Esophagus muscularis mucosa (tissue), 4 donors: Measurements from ENCODE around the gene ALG2. TPM values are rescaled to one million over a fixed set of nuclear protein-coding genes. Genes with fewer than 3 reads are reported as not detected.
A peak's percentile ranks its signal among the peaks of the same experiment; 100 is the strongest.

Experiments
- DNase-seq: peaks from one replicate; pipeline ENCODE4 v3.0.0-alpha.2; 2017; ENCODE audit errors: extremely low spot score
- H3K27ac ChIP-seq, 4 donors: fragments of 200-600 bp; sonication (generic); replicated peaks in 1 of 4; 1 replicate in 3 of 4; 2 replicates in 1 of 4; pipeline ENCODE4 v1.5.1; 2016 to 2019; ENCODE audit warnings: mild to moderate bottlenecking in 1 of 4
- H3K27me3 ChIP-seq, 4 donors: fragments of 200-600 bp; sonication (generic); one replicate each; pipeline versions ENCODE4 v1.5.1 to v1.6.0; 2016 to 2019
- H3K36me3 ChIP-seq, 4 donors: fragments of 200-600 bp; sonication (generic); one replicate each; pipeline ENCODE4 v1.5.1; 2016 to 2019
- H3K4me1 ChIP-seq, 4 donors: fragments of 200-600 bp; sonication (generic); one replicate each; pipeline ENCODE4 v1.5.1; 2016 to 2019
- H3K4me3 ChIP-seq, 4 donors: fragments of 200-600 bp; sonication (generic); 1 replicate in 2 of 4; 2 replicates in 2 of 4; pipeline ENCODE4 v1.5.1; 2016 to 2019; ENCODE audit warnings: mild to moderate bottlenecking in 4 of 4, moderate library complexity in 1 of 4
- H3K9me3 ChIP-seq, 4 donors: fragments of 200-600 bp; sonication (generic); 1 replicate in 3 of 4; 2 replicates in 1 of 4; pipeline ENCODE4 v1.5.1; 2016 to 2019
- EP300 ChIP-seq: sonication (generic); formaldehyde crosslinking; IDR thresholded peaks from one replicate; pipeline ENCODE4 v1.6.1; 2017; ENCODE audit warnings: antibody characterized with exemption
- POLR2A ChIP-seq: fragments of 450-650 bp; IDR thresholded peaks from one replicate; pipeline ENCODE4 v1.6.1; 2017; ENCODE audit warnings: antibody characterized with exemption, moderate library complexity, mild to moderate bottlenecking, low read depth
- POLR2AphosphoS5 ChIP-seq, 2 donors: sonication (generic); formaldehyde crosslinking; IDR thresholded peaks; one replicate each; pipeline ENCODE4 v1.6.1; 2017; ENCODE audit warnings: antibody characterized with exemption in 2 of 2
- WGBS: methylation state at CpG from one replicate; pipeline ENCODE4 v1.1.5; 2018; 5-methylcytosine and 5-hydroxymethylcytosine counted together
- intact Hi-C: fragments of 100-400 bp; cut with DNase I; formaldehyde crosslinking; loops from one replicate; pipeline ENCODE4 v1.15.1; 2023
- total RNA-seq, 4 donors: library from RNA; depleted of rRNA; stranded (reverse); fragments of >200 nt; gene quantifications; one replicate each; pipeline versions ENCODE4 v1.1.0 to v1.2.1, GENCODE V29; 2016
- TF ChIP-seq, protein P1 (sequence below), 3 experiments: fragments of 200-600 bp in 2 of 3; fragments of 450-650 bp in 1 of 3; sonication (generic) in 2 of 3; IDR thresholded peaks; one replicate each; pipeline ENCODE4 v1.5.1; 2017 to 2019; ENCODE audit warnings: antibody characterized with exemption in 3 of 3, mild to moderate bottlenecking in 2 of 3, moderate library complexity in 1 of 3

Gene ALG2
- total RNA-seq, 4 donors from 2014 or later = 19.5 to 33.4 (median 26.2) TPM

DNA sequence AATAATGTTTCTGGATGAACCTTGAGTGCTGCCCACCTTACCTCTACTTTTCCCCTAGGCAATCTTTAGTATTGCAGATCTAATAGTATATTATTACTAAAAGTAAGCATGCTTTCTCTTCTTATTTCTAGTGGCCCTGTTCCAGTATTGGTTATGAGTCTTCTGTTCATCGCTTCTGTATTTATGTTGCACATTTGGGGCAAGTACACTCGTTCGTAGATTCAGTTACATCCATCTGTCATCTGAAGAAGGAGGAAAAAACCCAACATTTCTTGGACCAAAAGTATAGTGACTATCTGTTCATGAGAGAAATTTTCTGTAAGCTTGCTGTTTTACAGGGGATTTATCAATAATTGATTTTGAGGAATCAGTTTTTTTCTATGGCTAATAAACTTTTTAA lies 8.5 kb upstream of the ALG2 start:
- H3K9me3 ChIP-seq = no peaks in the 10 kb centered on the region
- H3K4me3 ChIP-seq = no peak overlapping the region
- peaks cover 24 to 83% (median 63%) of the 10 kb centered on the region in 4 donors for H3K36me3 ChIP-seq
- peaks cover 14 to 17% (median 16%) of the 10 kb centered on the region in 4 donors for H3K4me1 ChIP-seq
- DNase-seq = no peak
- no peak for TF ChIP-seq POLR2AphosphoS5 (IDR thresholded peaks at IDR 0.05)
- no peak for TF ChIP-seq EP300
- TF ChIP-seq, protein P1, sequence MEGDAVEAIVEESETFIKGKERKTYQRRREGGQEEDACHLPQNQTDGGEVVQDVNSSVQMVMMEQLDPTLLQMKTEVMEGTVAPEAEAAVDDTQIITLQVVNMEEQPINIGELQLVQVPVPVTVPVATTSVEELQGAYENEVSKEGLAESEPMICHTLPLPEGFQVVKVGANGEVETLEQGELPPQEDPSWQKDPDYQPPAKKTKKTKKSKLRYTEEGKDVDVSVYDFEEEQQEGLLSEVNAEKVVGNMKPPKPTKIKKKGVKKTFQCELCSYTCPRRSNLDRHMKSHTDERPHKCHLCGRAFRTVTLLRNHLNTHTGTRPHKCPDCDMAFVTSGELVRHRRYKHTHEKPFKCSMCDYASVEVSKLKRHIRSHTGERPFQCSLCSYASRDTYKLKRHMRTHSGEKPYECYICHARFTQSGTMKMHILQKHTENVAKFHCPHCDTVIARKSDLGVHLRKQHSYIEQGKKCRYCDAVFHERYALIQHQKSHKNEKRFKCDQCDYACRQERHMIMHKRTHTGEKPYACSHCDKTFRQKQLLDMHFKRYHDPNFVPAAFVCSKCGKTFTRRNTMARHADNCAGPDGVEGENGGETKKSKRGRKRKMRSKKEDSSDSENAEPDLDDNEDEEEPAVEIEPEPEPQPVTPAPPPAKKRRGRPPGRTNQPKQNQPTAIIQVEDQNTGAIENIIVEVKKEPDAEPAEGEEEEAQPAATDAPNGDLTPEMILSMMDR (IDR thresholded peaks at IDR 0.05) = no peak
- TF ChIP-seq POLR2A = no peak
- 73% methylated on average over 3 of the region's 3 CpGs for WGBS
- H3K27me3 ChIP-seq = no peaks in the 10 kb centered on the region
- no peak overlapping the region for H3K27ac ChIP-seq
- intact Hi-C loops = no loop called here

DNA sequence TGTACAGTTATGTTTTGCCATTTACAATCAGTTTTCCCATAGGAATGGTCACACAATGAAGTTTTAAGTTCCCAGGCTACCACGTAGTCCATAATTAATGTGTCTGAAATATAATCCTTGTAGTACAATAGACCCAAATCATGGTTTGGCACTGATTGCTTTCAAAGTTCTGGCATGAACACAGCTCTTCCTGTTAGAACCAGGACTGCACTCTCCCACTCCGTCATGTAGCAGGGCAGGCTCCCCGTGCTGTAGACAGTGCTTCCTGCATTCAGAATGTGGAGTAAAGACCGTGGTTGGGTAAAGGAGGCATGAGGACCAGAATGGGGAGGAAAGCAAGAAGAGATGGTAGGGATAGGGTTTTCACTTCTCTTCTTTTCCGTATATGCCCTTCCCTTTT lies 4.3 kb upstream of the ALG2 start:
- H3K36me3 ChIP-seq = peaks cover 14 to 54% (median 41%) of the 10 kb centered on the region in 4 donors
- no peaks in the 10 kb centered on the region for H3K9me3 ChIP-seq
- H3K27me3 ChIP-seq = no peaks in the 10 kb centered on the region
- intact Hi-C loops = no loop called here
- peaks cover 40 to 45% (median 42%) of the 10 kb centered on the region in 4 donors for H3K4me1 ChIP-seq
- H3K4me3 ChIP-seq = no peak overlapping the region
- WGBS = 82% methylated on average over 5 of the region's 5 CpGs
- H3K27ac ChIP-seq = peak overlapping the region in 1 of 4 donors; percentile 14
- DNase-seq = no peak
- no peak for TF ChIP-seq EP300
- no peak for TF ChIP-seq POLR2AphosphoS5 (IDR thresholded peaks at IDR 0.05)
- no peak for TF ChIP-seq POLR2A
- TF ChIP-seq, protein P1 (IDR thresholded peaks at IDR 0.05) = no peak

DNA sequence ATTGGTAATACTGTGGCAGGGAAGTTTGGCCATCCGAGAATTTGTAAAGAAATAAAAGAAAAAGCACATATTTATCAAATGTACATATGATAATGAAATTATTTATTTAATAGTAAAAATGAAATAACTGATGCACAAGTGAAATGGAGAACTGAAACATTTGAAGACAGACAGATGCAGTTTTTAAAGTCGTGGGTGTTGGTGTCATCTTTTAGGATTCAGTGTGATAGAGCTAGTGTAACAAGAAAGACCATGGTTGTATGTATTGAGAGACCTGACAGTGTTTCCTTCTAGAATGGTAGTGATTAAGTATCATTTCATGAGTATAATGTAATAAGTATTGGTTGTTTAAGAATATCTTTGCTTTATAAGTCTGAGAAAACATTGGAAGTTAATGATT lies 2.7 kb upstream of the ALG2 start:
- no peaks in the 10 kb centered on the region for H3K27me3 ChIP-seq
- intact Hi-C loops = loop anchor here (5.0 kb wide), 1 partner anchor 33 kb away; no protein-coding TSS in a partner anchor
- H3K27ac ChIP-seq = no peak overlapping the region
- peaks cover 13 to 38% (median 27%) of the 10 kb centered on the region in 4 donors for H3K36me3 ChIP-seq
- 82% methylated on average over 2 of the region's 2 CpGs for WGBS
- no peak overlapping the region for H3K4me3 ChIP-seq
- DNase-seq = no peak
- H3K9me3 ChIP-seq = no peaks in the 10 kb centered on the region
- H3K4me1 ChIP-seq = peaks cover 56 to 61% (median 58%) of the 10 kb centered on the region in 4 donors
- TF ChIP-seq, protein P1 (IDR thresholded peaks at IDR 0.05) = no peak
- TF ChIP-seq POLR2A (no peak), POLR2AphosphoS5 (IDR thresholded peaks at IDR 0.05) (no peak), EP300 (no peak)

DNA sequence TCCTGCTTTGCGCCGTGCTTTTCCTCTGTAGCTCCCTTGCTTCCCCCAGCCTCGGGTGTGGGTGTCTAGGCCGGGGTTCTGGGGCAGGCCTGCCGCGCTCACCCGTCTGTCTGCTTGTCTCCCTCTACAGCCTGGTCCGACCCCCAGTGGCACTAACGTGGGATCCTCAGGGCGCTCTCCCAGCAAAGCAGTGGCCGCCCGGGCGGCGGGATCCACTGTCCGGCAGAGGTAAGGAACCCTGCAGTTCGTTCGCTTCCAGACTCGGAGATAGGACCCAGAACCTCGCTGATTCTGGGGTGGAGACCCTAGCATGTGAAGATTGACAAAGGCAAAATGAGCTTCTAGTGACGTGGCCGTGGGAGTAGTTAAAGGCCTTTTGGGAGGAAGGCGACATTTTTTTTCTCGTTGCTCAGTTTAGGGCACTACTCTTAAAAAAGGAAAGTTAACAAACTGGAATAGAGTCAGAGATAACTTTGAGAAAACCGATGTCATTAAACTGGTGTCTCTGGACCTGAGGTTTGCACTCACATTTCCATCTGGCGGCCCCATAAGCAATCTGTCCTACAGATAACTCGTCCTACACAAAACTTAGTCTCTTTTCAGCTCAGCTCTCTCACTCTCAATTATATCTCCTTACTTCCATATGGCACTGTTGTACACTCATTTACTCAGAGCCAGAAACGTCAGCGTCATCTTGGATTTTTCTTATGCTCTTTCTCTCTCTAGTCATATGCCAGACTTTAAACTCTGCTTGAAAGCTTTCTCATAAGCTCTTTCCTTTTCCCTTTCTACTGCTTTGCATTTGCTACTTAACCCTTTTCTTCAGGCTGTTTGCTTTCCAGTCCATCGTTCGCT lies 901 bp upstream of the ALG2 start:
- Histone ChIP-seq H3K4me1 (peaks cover 60 to 77% (median 70%) of the 10 kb centered on the region in 4 donors), H3K36me3 (peaks cover 0 to 32% (median 16%) of the 10 kb centered on the region in 4 donors), H3K27ac (peak overlapping the region; percentile 87 to 93 (median 90)), H3K27me3 (no peaks in the 10 kb centered on the region), H3K9me3 (no peaks in the 10 kb centered on the region), H3K4me3 (peak overlapping the region; percentile 77 to 88 (median 83))
- intact Hi-C loops = loop anchor here (5.0 kb wide), 1 partner anchor 35 kb away; no protein-coding TSS in a partner anchor
- 11% methylated on average over 19 of the region's 30 CpGs for WGBS
- DNase-seq = no peak
- no peak for TF ChIP-seq EP300
- TF ChIP-seq POLR2A = peak; percentile 52
- TF ChIP-seq, protein P1 (IDR thresholded peaks at IDR 0.05) = no peak
- no peak for TF ChIP-seq POLR2AphosphoS5 (IDR thresholded peaks at IDR 0.05)
